HG02840 (cell line): ENCODE data around the gene TCEA3.

Experiments used
- ATAC-seq: cut with Tn5 transposase; IDR thresholded peaks from one replicate; pipeline ENCODE4 v1.9.1; 2021; ENCODE audit warnings: mild to moderate bottlenecking, moderate library complexity, moderate number of reproducible peaks; ENCODE audit not compliant: unreplicated experiment, low FRiP score

Gene TCEA3

DNA sequence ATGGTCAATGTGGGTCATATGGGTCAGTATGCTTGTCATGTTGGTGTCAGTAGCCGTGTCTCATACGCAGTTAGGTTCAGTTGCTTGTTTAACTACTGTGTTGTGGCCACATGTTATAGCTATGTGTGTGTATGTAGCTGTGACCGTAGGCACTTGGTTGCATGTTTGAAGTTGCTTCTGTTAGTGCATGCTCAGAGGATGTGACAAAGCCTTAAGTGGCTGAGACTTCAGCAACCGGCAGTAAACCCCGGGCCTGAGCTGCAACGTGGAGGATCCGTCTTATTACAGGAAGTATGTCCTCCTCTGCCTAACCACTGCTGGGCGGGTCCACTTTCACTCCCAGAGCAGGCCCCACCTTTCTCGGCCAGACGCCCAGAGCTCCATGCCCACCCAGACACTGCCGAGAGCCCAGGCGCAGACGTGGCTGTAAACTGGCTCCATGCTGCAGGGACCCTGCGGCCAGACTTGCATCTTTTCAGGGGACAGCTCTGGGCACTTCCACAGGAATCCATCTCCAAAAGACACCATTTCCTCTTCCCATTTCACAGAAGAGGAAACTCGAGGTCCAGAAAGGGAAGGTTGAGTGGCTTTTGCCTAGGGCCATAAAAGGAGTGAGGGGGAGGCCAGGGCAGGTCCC lies 2.2 kb downstream of the TCEA3 start:
- ATAC-seq, result no peak

DNA sequence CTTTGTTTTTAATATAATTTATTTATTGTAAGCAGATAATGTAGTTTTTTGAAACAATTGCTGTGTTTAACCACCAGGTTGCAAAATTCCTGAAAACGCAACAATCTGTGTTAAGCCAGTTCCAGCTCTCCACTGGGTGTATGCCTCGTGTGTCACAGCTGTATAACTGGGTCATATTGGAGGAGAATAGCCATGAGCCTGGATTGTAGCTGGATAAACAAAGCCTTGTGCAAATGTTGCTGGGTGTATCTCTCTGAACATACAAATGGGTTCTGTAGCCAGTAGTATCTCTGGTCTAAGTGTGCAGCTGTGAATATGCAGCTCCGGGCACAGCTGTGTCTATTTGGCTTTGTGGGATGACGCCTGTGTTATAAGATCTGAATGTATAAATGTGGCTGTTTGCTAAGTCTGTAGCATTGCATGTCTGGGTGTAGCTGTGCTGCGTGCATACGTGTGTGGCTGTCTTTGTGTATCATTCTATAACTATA lies 2.8 kb downstream of the TCEA3 start:
- no peak for ATAC-seq

DNA sequence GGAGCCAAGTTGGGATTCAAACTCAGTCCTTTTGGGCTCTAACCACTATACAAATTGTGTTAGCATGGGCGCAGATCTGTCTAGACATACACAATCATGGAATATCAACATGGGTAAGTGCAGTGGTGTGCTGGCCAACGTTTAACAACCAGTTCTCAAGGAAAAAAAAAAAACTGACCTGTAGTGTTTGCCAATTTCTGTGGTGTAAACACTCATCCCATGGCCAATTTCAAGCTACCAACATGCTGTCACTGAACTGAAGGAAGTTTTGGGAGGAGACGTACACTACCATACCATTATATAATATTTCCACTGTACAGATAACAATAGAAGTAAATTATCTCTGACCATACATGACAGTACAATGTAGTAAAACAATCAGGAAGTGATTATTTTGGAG lies 3.2 kb downstream of the TCEA3 start:
- no peak for ATAC-seq

DNA sequence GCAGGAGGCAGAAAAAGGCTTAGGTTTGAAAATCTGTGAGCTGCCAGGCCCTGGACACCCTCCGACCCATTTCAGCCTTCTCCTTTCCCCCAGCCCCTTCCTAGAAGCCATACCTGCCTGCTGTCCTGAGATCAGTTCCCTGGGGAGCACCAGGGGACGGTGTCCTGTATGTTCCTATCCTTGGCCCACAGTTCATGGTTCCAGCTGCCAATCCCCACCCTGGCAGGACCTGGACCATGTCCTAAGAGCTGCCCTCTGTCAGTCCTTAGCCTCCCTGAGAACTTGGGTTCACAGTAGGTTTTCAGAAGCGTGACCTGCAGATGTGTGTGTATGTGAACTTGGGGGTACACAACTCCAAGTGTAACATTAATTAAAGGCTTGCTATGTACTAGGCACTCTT lies 3.8 kb downstream of the TCEA3 start:
- ATAC-seq, result no peak

DNA sequence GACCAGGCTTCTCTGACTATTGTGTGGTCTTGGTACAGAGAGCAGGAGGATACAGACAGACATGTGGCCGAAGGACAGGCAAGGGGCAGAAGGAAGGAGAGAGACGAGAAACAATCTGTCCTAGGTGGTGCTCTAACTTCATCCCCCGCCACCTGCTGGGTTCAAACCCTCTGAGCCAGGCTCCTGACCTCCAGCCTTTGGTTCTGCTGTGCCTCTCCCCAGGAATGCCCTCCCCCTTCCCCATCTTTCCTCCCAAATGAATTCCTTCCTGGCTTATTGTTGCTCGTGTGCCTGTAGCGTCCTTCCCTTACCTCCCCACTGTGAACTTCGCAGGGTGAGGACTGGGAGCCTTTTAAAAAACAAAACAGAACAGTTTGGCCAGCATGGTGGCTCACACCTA lies 5.4 kb downstream of the TCEA3 start:
- ATAC-seq, result no peak

DNA sequence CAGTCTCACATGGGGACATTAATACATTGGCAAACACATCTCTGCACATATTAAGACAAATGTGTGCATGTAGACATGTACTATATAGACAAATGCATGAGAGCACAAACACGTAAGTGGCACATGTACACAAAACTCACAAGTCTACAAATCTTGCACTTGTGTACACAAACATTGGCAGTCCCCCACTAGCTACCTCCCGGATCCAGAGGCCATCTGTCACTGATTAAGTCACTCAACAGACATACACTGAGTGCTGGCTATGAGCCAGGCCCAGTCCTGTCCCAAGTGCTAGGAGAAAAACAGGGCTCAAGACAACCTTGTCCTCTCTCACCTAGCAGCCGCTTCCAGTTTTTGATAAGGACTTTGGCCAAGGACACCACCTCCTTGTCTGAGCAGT lies 7.0 kb downstream of the TCEA3 start:
- no peak for ATAC-seq

DNA sequence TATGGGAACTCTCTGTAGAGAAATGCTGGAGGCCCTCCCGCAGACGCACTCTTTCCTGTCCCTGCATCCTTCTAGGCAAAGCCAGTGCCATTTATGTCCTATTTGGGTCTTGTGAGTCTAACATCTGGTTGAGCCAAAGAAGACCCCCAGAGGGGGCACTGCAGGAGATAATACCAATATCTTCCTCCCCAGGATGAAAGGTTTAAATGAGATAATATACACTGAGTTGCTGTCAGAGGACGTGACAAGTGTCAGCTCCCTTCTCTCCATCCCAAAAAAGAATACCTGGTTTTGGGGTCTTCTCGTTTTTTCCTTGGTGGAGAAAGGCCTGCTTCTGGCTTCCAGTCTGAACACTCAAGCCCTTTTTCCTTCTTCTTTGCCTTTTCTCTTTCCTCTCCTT lies 7.6 kb downstream of the TCEA3 start:
- no peak for ATAC-seq

DNA sequence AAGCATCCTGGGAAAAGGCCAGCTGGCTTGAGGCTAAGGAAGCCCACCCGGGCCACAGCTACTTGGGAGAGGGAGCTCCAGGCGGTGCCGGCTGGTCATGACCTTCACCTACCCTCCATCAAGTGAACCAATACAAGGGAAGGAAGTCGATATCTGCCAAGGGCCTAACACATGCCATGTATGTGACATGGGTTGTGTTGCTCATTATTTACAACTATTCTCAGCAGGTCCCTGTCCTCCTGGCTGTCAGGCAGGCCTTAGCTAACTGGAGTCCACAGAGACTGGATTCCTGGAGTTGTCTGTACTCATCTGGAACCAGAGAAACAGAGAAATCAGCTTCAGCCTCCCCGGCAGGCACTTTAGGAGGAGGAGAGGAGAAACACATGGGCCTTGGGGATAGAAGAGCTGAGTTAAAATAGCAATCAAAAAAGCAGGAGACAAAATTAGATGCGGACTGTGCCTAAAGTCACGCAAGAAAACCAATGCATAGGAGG lies 15.7 kb downstream of the TCEA3 start:
- ATAC-seq, result no peak

DNA sequence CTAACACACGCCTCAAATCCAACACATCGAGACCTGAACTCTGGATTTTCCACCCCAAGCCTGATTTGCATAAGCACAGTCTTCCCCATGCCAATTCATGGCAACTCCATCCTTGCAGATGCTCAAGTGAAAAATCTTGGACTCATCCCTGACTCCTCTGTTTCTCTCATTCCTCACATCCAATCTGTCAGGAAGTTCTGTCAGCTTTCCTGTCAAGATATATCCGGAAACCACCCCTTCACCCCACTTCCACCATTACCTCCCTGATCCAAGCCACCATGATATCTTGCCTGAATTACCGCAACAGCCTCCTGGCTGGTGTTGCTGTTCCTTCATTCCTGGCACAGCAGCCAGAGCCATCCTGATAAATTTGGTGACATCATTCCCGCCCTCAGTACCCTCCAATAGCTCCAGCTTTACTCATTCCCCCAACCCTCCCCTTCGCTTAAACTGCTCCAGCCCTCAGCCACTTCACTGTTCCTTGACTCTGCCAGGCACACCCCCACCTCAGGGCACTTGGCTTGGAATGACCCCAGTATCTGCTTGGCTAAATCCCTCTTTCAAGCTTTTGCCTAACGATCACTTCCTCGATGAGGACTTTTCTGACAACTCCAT lies 17.4 kb downstream of the TCEA3 start:
- ATAC-seq, result no peak

DNA sequence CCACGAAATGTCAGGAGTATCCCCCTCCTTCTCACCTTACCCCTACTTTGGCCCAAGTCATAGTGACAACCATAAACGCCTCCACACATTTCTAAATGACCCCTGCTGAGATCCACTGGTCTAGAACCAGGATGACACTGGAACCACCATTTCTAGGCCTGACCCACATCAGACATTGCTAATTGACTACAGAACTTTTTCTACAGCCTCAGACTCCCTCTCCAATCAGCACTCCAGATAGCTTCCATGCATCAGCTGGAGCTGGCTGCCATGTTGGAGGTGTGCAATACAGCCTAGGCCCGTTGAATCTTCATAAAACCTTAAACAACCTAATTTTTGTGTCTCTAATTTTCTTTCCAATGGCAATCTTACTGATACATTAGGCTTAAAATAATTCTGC lies 18.6 kb downstream of the TCEA3 start:
- ATAC-seq, result no peak

DNA sequence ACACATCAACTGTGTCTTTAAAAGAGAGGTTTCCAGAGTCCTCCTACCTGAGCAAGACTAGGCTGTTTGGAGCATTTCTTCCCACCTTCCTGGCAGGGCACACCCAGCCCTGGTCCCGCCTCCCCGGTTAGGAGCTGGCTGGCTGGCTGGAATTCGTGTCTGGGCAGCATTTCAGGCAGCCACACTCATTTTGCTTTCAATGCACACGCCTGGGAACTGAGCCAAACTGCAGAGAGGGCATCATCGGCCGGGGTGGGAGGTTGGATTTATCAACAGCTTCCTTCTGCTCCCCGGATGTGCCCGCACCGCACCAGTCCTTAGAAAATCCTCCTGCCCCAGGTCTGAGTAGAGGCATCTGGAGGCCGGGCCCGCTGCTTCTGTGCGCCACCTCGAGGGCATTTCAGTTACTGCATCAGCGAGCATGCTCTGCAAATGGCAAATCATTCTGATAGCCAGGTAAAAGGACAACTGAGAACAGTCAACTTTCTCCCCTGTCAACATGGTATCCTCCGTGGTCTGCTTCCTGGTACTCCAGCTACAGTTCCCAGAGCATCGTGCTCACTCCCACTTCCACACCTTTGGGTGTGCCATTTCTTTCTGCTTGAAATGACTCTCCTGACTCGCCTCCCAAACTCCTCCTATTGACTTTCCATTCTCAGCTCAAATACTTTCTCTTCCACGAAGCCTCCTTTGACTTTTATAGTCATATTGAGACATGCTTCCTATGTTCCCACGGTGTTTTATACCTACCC lies 20.6 kb downstream of the TCEA3 start:
- ATAC-seq, result no peak

DNA sequence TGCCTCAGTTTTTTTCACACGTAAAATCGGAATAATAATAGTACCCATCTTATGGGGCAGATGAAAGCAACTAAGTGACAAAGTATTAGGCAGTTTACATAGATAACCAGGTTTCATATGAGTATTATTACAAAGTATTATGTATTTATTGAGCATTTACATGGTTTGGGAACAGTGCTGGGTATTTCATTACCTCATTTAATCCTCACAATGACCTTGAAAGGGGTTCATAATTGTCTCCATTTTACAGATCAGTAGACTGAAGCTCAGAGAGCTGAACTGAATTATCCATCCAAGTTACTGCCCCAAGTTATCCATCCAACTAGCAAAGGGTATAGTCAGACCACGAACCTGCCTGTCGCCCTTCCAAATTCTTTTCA lies 21.2 kb downstream of the TCEA3 start:
- ATAC-seq, result no peak

DNA sequence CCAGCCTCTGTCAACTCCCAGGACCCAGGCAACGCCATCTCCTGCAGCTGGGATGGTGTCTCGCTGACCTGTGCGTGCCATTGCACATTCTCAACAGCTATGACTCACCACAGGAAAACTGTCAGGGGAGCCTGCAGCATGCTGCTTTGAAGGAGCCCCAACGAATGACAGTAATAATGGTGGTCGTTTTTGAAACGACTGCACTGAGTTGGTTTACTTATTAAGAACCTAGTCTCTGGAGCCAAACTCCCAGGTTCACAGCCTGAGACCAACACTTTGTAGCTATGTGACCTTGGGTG lies 21.6 kb downstream of the TCEA3 start:
- ATAC-seq, result no peak

DNA sequence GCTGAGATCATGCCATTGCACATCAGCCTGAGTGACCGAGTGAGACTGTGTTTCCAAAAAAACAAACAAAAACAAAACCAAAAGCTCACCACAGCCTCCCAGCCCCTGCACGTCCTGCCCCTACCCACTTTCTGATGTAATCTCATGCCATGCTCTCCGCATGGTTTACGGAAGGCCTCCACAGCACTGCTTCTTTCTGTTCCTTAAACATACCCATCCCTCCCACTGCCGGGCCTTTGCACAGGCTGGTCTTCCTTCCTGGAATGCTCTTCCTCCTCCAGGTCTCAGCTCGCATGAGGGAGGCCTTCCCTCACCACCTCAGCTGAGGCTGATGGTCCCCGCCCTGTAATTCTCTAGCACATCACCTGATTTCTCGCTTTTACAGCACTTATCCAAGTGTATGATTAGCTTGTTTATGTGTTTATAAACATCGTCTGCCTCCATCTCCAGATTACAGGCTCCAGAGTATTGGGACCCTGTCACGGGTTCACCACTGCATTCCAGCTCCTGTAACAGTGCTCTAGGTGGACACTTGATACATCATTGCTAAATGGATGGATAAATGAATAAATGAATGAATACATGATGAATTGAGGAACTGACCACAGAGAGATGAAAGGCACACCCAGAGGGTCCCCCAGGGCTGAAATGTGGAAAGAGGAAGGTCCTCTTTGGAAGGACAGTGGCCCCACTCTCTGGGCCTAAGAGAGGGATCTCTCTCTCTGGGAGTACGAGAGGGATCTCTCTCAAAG lies 22.1 kb downstream of the TCEA3 start:
- ATAC-seq, result no peak

DNA sequence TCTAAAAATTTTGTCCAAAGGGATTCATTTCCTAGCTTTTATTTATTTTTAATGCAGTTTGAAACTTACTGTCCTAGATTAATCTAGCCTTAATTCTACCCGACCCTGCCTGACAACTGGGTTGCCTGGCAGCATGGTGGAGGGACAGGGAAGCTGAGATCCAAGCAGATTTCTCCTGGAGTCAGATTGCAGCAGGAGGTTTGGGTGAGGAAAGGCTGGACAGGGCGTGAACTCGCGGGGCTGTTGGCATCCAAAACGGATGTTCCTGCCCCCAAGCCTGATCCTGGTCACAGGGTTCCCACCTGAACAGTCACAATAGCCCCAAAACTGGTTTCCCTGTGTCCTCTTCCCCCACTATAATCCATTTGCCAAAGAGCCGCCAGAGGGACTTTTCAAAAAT lies 23.2 kb downstream of the TCEA3 start:
- no peak for ATAC-seq

DNA sequence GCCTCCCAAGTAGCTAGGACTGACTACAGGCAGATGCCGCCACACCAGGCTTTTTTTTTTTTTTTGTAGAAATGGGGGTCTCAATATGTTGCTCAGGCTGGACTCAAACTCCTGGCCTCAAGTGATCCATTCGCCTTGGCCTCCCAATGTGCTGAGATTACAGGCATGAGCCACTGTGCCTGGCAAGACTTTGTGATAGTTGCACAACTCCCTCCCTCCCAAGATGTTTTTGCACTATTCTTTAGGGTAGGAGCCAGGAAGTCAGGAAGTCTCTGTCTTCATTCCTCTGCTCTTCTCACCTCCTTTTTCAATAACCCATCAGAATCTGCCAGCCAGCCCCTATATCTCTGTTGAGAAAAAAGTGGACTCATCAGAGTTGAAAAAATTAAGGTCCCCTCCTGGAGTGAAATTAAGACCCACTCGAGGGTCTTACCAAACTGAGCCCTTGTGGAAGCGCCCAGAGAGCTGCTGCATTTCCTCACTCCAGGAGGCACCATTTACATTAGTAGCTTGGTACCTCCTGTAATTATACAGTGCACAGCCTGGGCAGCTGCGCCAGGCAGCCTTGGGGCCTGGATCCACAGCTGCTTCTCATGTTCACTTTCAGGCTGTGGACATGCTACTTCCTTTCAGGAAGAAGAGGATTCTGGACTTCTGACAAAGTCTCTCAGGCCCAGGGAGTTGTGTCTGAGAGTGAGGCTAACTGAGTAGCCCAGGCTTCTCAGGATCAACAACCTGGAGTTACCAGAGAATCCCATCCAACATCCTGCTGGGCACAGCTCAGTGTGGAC lies 24.0 kb downstream of the TCEA3 start:
- ATAC-seq, result no peak

DNA sequence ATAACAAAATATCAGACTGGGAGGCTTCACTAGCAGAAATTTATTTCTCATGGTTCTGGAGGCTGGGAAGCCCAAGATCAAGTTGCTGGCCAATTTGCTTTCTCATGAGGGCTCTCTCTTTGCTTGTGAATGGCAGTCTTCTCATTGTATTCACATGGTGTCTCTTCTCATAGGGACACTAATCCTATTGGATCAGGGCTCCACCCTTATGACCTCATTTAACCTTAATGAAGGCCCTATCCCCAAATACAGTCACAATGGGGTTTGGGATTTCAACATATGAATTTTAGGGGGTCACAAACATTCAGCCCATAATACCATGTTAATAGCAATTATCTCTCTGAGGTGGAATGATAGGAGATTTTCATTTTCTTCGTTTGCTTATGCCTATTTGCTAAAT lies 25.3 kb downstream of the TCEA3 start:
- ATAC-seq, result no peak

DNA sequence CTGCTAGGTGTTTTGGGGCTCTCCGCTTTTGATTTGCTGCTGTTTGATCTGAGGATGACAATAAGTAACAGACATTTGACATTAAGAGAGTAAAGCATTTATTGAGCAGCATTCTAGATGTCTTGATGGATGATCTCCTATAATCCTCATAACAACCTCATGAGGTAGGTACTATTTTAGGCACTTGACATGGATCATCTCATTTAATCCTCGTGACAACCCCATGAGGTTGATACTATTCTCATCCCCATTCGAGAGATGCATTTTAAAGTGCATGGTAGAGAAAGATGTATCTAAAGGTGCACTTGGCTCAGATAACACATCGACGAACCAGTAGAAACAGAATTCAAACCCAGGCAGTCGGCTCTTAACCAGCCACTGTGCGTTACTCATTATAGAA lies 26.6 kb downstream of the TCEA3 start:
- ATAC-seq, result no peak

DNA sequence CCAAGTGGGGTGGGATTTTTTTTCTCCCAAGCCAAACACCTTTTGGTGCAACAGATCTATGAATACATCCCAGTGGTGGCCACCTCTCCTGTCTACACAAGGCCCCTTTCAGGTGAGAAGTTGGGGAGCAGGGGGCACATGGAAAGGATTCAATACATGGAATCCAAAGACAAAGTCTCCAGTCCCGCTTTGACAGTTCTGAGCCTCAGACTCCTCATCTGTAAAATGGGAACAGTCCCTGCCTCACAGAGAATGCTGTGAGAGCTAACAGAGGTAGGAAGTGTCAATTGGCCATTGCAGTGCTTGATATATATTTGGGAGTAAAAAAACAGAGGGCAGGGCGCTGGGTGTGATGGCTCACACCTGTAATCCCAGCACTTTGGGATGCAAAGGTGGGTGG lies 28.2 kb downstream of the TCEA3 start:
- no peak for ATAC-seq

DNA sequence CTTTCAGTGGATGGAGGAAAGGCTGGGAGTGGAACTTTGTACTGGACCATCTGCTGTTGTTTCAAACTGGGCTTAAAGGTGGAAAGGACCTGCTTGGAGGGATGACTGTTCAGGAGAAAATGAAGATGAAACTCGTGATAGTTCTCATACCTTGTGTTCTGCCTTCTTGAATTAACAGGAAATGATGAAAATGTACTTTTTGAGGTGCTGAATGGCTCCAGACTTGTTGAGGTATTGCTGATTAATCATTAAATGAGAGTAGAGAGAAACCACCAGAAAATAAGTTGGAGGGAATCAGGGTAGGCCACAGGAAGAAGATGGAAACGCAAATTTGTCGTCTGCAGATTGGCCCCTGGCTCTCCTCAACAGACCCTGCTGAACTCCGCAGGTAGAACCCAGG lies 28.7 kb downstream of the TCEA3 start:
- ATAC-seq, result no peak
